H9 (cell line): ENCODE results near the gene DUSP21. TPM values are rescaled to one million over a fixed set of nuclear protein-coding genes. Genes with fewer than 3 reads are reported as not detected.
"Not testable (repeated sequence)": the region's sequence is repeated elsewhere in the genome, so short reads cannot be mapped to it uniquely, and the experiment has no call there.

Experiments
- DNase-seq: peaks from one replicate; pipeline ENCODE4 v3.0.0-alpha.2; 2017
- H2AFZ ChIP-seq: one replicate; pipeline ENCODE4 v1.6.1; 2013; ENCODE audit warnings: mild to moderate bottlenecking, low read length, control low read depth, moderate library complexity
- H2AK5ac ChIP-seq: 2 replicates; pipeline ENCODE4 v1.6.1; 2013; ENCODE audit warnings: low read length, control low read depth, mixed read lengths; ENCODE audit not compliant: insufficient read length
- H2BK120ac ChIP-seq: one replicate; pipeline ENCODE4 v1.6.1; 2013; ENCODE audit warnings: low read depth, mild to moderate bottlenecking, low read length, control low read depth, inconsistent platforms; ENCODE audit not compliant: poor library complexity, severe bottlenecking
- H2BK12ac ChIP-seq: 2 replicates; pipeline ENCODE4 v1.6.1; 2013; ENCODE audit warnings: low read length, control low read depth, mixed read lengths, low read depth; ENCODE audit not compliant: insufficient read length
- H2BK15ac ChIP-seq: 2 replicates; pipeline ENCODE4 v1.6.1; 2013; ENCODE audit warnings: low read depth, low read length, control low read depth
- H2BK20ac ChIP-seq: one replicate; pipeline ENCODE4 v1.6.1; 2013; ENCODE audit warnings: low read depth, mild to moderate bottlenecking, low read length, control low read depth, inconsistent platforms; ENCODE audit not compliant: poor library complexity, severe bottlenecking
- H2BK5ac ChIP-seq: 2 replicates; pipeline ENCODE4 v1.6.1; 2013; ENCODE audit warnings: low read length, control low read depth, mixed read lengths; ENCODE audit not compliant: insufficient read length
- H3K14ac ChIP-seq: 2 replicates; pipeline ENCODE4 v1.6.1; 2013; ENCODE audit warnings: low read length, control low read depth; ENCODE audit not compliant: insufficient read depth
- H3K18ac ChIP-seq: 2 replicates; pipeline ENCODE4 v1.6.1; 2013; ENCODE audit warnings: low read depth, mild to moderate bottlenecking, mixed read lengths, low read length, control low read depth; ENCODE audit not compliant: insufficient read length
- H3K23ac ChIP-seq: 2 replicates; pipeline ENCODE4 v1.6.1; 2013; ENCODE audit warnings: low read length, control low read depth, mixed read lengths, low read depth; ENCODE audit not compliant: insufficient read length
- H3K23me2 ChIP-seq: 2 replicates; pipeline ENCODE4 v1.6.1; 2013; ENCODE audit warnings: low read depth, mild to moderate bottlenecking, mixed read lengths, low read length, control low read depth; ENCODE audit not compliant: insufficient read length, poor library complexity, severe bottlenecking
- H3K27ac ChIP-seq: 2 replicates; pipeline ENCODE4 v1.5.1; 2013; ENCODE audit warnings: low read length, control low read depth, mixed read lengths, low read depth; ENCODE audit not compliant: insufficient read length
- H3K27me3 ChIP-seq: 2 replicates; pipeline ENCODE4 v1.6.1; 2013; ENCODE audit warnings: low read length, control low read depth, inconsistent platforms; ENCODE audit not compliant: insufficient read depth
- H3K4ac ChIP-seq: 2 replicates; pipeline ENCODE4 v1.6.1; 2013; ENCODE audit warnings: low read depth, mild to moderate bottlenecking, control low read depth, inconsistent platforms, low read length, moderate library complexity
- H3K4me1 ChIP-seq: 2 replicates; pipeline ENCODE4 v1.6.1; 2013; ENCODE audit warnings: low read length, control low read depth, inconsistent platforms; ENCODE audit not compliant: insufficient read depth
- H3K4me2 ChIP-seq: 2 replicates; pipeline ENCODE4 v1.6.1; 2013; ENCODE audit warnings: low read length, control low read depth, mixed read lengths; ENCODE audit not compliant: insufficient read length, insufficient read depth
- H3K56ac ChIP-seq: 2 replicates; pipeline ENCODE4 v1.6.1; 2013; ENCODE audit warnings: low read depth, mild to moderate bottlenecking, mixed read lengths, low read length, control low read depth; ENCODE audit not compliant: insufficient read length
- H3K79me1 ChIP-seq: 2 replicates; pipeline ENCODE4 v1.6.1; 2013; ENCODE audit warnings: low read depth, mild to moderate bottlenecking, moderate library complexity, low read length, control low read depth, inconsistent platforms; ENCODE audit not compliant: insufficient read depth, poor library complexity, severe bottlenecking
- H3K79me2 ChIP-seq: 2 replicates; pipeline ENCODE4 v1.6.1; 2013; ENCODE audit warnings: low read length, control low read depth, inconsistent platforms; ENCODE audit not compliant: insufficient read depth
- H3K9ac ChIP-seq: 2 replicates; pipeline ENCODE4 v1.6.1; 2013; ENCODE audit warnings: low read length, control low read depth, mixed read lengths; ENCODE audit not compliant: insufficient read length; ENCODE audit errors: extremely low read depth
- H3K9me3 ChIP-seq: one replicate; pipeline ENCODE4 v1.6.1; 2013; ENCODE audit warnings: low read depth, low read length, inconsistent platforms; ENCODE audit not compliant: control insufficient read depth
- H3T11ph ChIP-seq: one replicate; pipeline ENCODE4 v1.6.1; 2013; ENCODE audit warnings: mild to moderate bottlenecking, low read length, control low read depth, inconsistent platforms
- H4K20me1 ChIP-seq: one replicate; pipeline ENCODE4 v1.6.1; 2013; ENCODE audit not compliant: control insufficient read depth, insufficient read length, insufficient read depth
- H4K5ac ChIP-seq: 2 replicates; pipeline ENCODE4 v1.6.1; 2013; ENCODE audit warnings: low read depth, mild to moderate bottlenecking, mixed read lengths, low read length, control low read depth; ENCODE audit not compliant: insufficient read length
- H4K8ac ChIP-seq: replicated peaks from 2 replicates; pipeline ENCODE4 v1.6.1; 2013; ENCODE audit warnings: low read length, control low read depth, mixed read lengths, low read depth; ENCODE audit not compliant: insufficient read length
- H4K91ac ChIP-seq: 2 replicates; pipeline ENCODE4 v1.6.1; 2013; ENCODE audit warnings: low read depth, mild to moderate bottlenecking, moderate library complexity, mixed read lengths, low read length, control low read depth; ENCODE audit not compliant: insufficient read length
- H3K27ac Mint-ChIP-seq, 3 experiments: 2 replicates in 2 of 3; 3 replicates in 1 of 3; pipeline ENCODE4 v1.8.0; 2020 to 2021; ENCODE audit warnings: mixed read lengths in 3 of 3, mild to moderate bottlenecking in 1 of 3, moderate library complexity in 1 of 3
- H3K27me3 Mint-ChIP-seq: 2 replicates; pipeline ENCODE4 v1.8.0; 2021; ENCODE audit warnings: low read depth, mild to moderate bottlenecking, moderate library complexity, mixed read lengths
- H3K36me3 Mint-ChIP-seq, 3 experiments: 2 replicates in 2 of 3; 3 replicates in 1 of 3; pipeline ENCODE4 v1.8.0; 2020 to 2021; ENCODE audit warnings: low read depth in 3 of 3, mixed read lengths in 3 of 3; ENCODE audit not compliant: insufficient read depth in 1 of 3
- H3K4me1 Mint-ChIP-seq, 2 experiments: 2 replicates each; pipeline ENCODE4 v1.8.0; 2020; ENCODE audit warnings: mixed read lengths in 2 of 2
- H3K4me3 Mint-ChIP-seq, 2 experiments: 2 replicates in 1 of 2; 3 replicates in 1 of 2; pipeline ENCODE4 v1.8.0; 2020 to 2021; ENCODE audit warnings: mild to moderate bottlenecking in 2 of 2, mixed read lengths in 2 of 2, moderate library complexity in 1 of 2
- H3K9me3 Mint-ChIP-seq, 2 experiments: 2 replicates in 1 of 2; 3 replicates in 1 of 2; pipeline ENCODE4 v1.8.0; 2020; ENCODE audit warnings: mild to moderate bottlenecking in 2 of 2, mixed read lengths in 2 of 2, moderate library complexity in 1 of 2
- WGBS: extraction: QIAGEN DNeasy Blood & Tissue Kit; methylation state at CpG from one replicate; pipeline ENCODE4 v1.1.7; 2013; ENCODE audit warnings: missing lambda C conversion rate, low lambda C conversion rate, mixed read lengths; ENCODE audit not compliant: insufficient read length; ENCODE audit errors: extremely low coverage; 5-methylcytosine and 5-hydroxymethylcytosine counted together
- total RNA-seq: library from RNA; stranded (reverse); gene quantifications from 2 replicates; pipeline ENCODE4 v1.2.1, GENCODE V29; 2021
- TF ChIP-seq, protein P1 (sequence below): fragments of 200-600 bp; sonication (generic); conservative IDR thresholded peaks from 3 replicates; pipeline ENCODE4 v1.8.0; 2021; ENCODE audit warnings: antibody characterized with exemption, mild to moderate bottlenecking

DUSP21 gene
- total RNA-seq, 1 experiment from 2014 or later: not detected

DNA sequence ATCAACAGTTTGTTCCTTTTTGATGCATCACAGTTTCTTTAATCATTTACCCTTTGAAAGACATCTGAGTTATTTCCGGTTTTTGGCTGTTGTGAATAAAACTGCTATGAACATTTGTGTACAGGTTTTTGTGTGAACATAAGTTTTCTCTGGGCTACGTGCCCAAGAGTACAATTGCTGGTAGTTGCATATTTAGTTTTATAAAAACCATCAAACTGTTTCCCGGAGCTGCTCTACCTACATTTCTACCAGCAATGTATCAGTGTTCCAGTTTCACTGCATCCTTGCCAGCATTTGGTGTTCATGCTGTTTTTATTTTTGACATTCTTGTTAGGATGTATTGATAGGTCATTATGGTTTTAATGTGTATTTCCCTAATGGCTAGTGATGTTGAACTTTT, 46.4 kb downstream of the DUSP21 start:
- no peak overlapping the region for H4K5ac ChIP-seq
- no peak overlapping the region for H2AK5ac ChIP-seq
- no peak overlapping the region for H3K9ac ChIP-seq
- H3K4ac ChIP-seq: no peak overlapping the region
- H4K20me1 ChIP-seq: no peaks in the 10 kb centered on the region
- no peak overlapping the region for H2BK120ac ChIP-seq
- Mint-ChIP-seq H3K27ac (no peak overlapping the region; a peak in 1 of 7 replicates), H3K4me1 (peaks cover 11 to 12% of the 10 kb centered on the region in 2 experiments), H3K27me3 (no peaks in the 10 kb centered on the region), H3K4me3 (no peak overlapping the region), H3K36me3 (peaks cover 4 to 13% (median 9%) of the 10 kb centered on the region in 3 experiments; a peak in 5 of 7 replicates), H3K9me3 (peaks cover 53 to 68% of the 10 kb centered on the region in 2 experiments)
- H3K27me3 ChIP-seq: no peaks in the 10 kb centered on the region
- no peak overlapping the region for H3K18ac ChIP-seq
- no peak overlapping the region for H4K91ac ChIP-seq
- TF ChIP-seq, protein P1, sequence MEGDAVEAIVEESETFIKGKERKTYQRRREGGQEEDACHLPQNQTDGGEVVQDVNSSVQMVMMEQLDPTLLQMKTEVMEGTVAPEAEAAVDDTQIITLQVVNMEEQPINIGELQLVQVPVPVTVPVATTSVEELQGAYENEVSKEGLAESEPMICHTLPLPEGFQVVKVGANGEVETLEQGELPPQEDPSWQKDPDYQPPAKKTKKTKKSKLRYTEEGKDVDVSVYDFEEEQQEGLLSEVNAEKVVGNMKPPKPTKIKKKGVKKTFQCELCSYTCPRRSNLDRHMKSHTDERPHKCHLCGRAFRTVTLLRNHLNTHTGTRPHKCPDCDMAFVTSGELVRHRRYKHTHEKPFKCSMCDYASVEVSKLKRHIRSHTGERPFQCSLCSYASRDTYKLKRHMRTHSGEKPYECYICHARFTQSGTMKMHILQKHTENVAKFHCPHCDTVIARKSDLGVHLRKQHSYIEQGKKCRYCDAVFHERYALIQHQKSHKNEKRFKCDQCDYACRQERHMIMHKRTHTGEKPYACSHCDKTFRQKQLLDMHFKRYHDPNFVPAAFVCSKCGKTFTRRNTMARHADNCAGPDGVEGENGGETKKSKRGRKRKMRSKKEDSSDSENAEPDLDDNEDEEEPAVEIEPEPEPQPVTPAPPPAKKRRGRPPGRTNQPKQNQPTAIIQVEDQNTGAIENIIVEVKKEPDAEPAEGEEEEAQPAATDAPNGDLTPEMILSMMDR: no peak
- H2BK12ac ChIP-seq: no peak overlapping the region
- no peak overlapping the region for H3T11ph ChIP-seq
- DNase-seq: no peak
- no peaks in the 10 kb centered on the region for H3K79me1 ChIP-seq
- H2BK15ac ChIP-seq: no peak overlapping the region
- H3K14ac ChIP-seq: no peak overlapping the region
- no peaks in the 10 kb centered on the region for H3K23me2 ChIP-seq
- H3K23ac ChIP-seq: no peak overlapping the region
- no CpG with 5 or more reads among the region's 3 CpGs for WGBS
- no peaks in the 10 kb centered on the region; the same call in 1 of the 2 replicates for H3K4me1 ChIP-seq
- H3K79me2 ChIP-seq: peaks cover under 1% of the 10 kb centered on the region; the same call in 1 of the 2 replicates
- no peak overlapping the region for H2BK20ac ChIP-seq
- no peak overlapping the region for H2AFZ ChIP-seq
- no peak overlapping the region for H3K27ac ChIP-seq
- H3K4me2 ChIP-seq: no peak overlapping the region
- no peak overlapping the region for H3K56ac ChIP-seq
- H2BK5ac ChIP-seq: no peak overlapping the region
- no peak overlapping the region for H4K8ac ChIP-seq
- no peaks in the 10 kb centered on the region for H3K9me3 ChIP-seq

DNA sequence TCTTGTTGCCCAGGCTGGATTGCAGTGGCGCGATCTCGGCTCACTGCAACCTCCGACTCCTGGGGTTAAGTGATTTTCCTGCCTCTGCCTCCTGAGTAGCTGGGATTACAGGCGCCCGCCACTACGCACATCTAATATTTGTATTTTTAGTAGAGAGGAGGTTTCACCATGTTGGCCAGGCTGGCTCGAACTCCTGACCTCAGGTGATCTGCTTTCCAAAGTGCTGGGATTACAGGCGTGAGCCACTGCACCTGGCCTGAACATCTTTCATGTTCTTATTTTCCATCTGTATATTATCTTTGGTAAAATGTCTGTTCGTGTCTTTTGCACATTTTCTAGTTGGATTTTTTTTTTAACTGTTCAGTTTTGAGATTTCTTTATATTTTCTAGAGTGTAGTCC, 46.9 kb downstream of the DUSP21 start:
- H3K27ac ChIP-seq: not testable (repeated sequence)

More for the DNA sequence above, 46.9 kb downstream of the DUSP21 start:
- not testable (repeated sequence) for H2BK15ac ChIP-seq, H3K18ac ChIP-seq, DNase-seq, H3K9me3 ChIP-seq, H3K4me3 Mint-ChIP-seq, H3T11ph ChIP-seq, H3K14ac ChIP-seq, H2BK5ac ChIP-seq, H4K91ac ChIP-seq, H4K8ac ChIP-seq, H3K27ac Mint-ChIP-seq, H3K79me1 ChIP-seq, H3K4me1 ChIP-seq, H3K4ac ChIP-seq, H3K23me2 ChIP-seq, H4K20me1 ChIP-seq, H2BK20ac ChIP-seq, H3K79me2 ChIP-seq, H3K27me3 Mint-ChIP-seq, H3K9ac ChIP-seq, H3K23ac ChIP-seq, H3K56ac ChIP-seq, H3K27me3 ChIP-seq, H2BK12ac ChIP-seq, H2AK5ac ChIP-seq, H2BK120ac ChIP-seq, H4K5ac ChIP-seq, H2AFZ ChIP-seq, H3K4me2 ChIP-seq
- H3K36me3 Mint-ChIP-seq: peaks cover 4 to 16% (median 13%) of the 10 kb centered on the region in 3 experiments; a peak in 5 of 7 replicates
- H3K9me3 Mint-ChIP-seq: peaks cover 55 to 70% of the 10 kb centered on the region in 2 experiments
- peaks cover 11 to 12% of the 10 kb centered on the region in 2 experiments for H3K4me1 Mint-ChIP-seq
- no CpG with 5 or more reads among the region's 10 CpGs for WGBS
